ENCODE data around the gene WDR55. TPM values are rescaled to one million over a fixed set of nuclear protein-coding genes. Genes with fewer than 3 reads are reported as not detected.

WDR55 gene
- total RNA-seq, 3 donors from 2014 or later = 20.0 to 25.6 (median 25.3) TPM

DNA sequence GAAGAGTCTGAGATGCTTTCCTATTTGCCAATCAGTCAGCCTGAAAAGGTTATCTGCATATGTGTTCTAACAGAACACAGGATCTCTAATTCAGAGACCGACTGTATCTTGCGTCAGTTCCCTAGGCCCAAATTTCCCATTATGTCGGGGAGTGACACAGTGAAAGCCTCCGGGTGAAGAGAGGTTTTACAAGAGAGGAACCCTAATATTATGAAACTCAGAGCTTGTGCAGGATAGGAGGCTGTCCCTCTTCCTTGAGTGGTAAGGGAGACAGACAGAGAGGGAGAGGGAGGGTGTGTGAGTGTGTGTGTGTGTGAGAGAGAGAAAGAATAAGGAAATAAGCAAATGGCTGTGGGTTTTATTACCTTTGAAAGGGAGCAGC, 33.7 kb upstream of the WDR55 start:
- no peaks in the 10 kb centered on the region for H3K36me3 ChIP-seq
- H3K27ac ChIP-seq = peak overlapping the region in 1 of 2 donors; percentile 84
- H3K4me1 ChIP-seq = peaks cover 0 to 6% of the 10 kb centered on the region in 2 donors
- H3K4me3 ChIP-seq = peak overlapping the region; percentile 53 to 86 (median 62)
- intact Hi-C loops (cut with DNase I; ENCODE audit: low total_unique reads) = no loop called here
- TF ChIP-seq POLR2AphosphoS5 (IDR thresholded peaks at IDR 0.05) (no peak), POLR2A (IDR thresholded peaks at IDR 0.05) (no peak)
- TF ChIP-seq, protein P1, sequence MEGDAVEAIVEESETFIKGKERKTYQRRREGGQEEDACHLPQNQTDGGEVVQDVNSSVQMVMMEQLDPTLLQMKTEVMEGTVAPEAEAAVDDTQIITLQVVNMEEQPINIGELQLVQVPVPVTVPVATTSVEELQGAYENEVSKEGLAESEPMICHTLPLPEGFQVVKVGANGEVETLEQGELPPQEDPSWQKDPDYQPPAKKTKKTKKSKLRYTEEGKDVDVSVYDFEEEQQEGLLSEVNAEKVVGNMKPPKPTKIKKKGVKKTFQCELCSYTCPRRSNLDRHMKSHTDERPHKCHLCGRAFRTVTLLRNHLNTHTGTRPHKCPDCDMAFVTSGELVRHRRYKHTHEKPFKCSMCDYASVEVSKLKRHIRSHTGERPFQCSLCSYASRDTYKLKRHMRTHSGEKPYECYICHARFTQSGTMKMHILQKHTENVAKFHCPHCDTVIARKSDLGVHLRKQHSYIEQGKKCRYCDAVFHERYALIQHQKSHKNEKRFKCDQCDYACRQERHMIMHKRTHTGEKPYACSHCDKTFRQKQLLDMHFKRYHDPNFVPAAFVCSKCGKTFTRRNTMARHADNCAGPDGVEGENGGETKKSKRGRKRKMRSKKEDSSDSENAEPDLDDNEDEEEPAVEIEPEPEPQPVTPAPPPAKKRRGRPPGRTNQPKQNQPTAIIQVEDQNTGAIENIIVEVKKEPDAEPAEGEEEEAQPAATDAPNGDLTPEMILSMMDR (IDR thresholded peaks at IDR 0.05) = no peak
- no peaks in the 10 kb centered on the region for H3K27me3 ChIP-seq
- no peaks in the 10 kb centered on the region for H3K9me3 ChIP-seq
- DNase-seq (ENCODE audit: low spot score in 2 of 2) = no peak

DNA sequence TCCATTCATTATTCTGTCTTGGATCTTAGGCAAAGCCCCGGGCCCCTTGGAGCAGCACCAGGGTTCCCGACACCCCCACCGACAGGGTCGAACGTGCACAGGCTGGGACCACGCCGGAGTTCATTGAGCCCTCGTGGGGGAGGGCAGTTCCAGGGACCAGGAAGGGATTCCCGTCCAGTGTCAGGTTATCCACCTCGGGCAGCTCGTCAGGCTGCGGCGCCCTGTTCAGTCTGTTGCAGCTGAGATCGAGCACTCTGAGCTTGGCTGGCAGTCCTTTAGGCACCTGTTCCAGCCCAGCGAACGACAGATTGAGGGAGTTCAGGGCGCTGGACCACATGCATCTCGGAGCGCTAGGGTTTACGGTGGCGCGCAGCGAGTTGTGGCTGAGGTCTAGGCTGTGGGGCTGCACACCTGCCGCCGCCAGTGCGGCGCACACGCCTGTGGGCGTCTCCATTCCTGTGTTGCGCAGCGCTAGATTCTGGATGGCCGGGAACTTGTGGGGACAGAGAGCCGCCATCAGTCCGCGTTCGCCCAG, 32.8 kb upstream of the WDR55 start:
- Histone ChIP-seq H3K4me1 (peaks cover 0 to 6% of the 10 kb centered on the region in 2 donors), H3K4me3 (peak overlapping the region; percentile 53 to 86 (median 62)), H3K36me3 (no peaks in the 10 kb centered on the region), H3K27me3 (no peaks in the 10 kb centered on the region), H3K27ac (peak overlapping the region; percentile 84 to 91), H3K9me3 (no peaks in the 10 kb centered on the region)
- no peak for DNase-seq (ENCODE audit: low spot score in 2 of 2)
- intact Hi-C loops (cut with DNase I; ENCODE audit: low total_unique reads) = no loop called here
- TF ChIP-seq, protein P1 (IDR thresholded peaks at IDR 0.05) = no peak
- TF ChIP-seq POLR2A (IDR thresholded peaks at IDR 0.05) (no peak), POLR2AphosphoS5 (IDR thresholded peaks at IDR 0.05) (no peak)

DNA sequence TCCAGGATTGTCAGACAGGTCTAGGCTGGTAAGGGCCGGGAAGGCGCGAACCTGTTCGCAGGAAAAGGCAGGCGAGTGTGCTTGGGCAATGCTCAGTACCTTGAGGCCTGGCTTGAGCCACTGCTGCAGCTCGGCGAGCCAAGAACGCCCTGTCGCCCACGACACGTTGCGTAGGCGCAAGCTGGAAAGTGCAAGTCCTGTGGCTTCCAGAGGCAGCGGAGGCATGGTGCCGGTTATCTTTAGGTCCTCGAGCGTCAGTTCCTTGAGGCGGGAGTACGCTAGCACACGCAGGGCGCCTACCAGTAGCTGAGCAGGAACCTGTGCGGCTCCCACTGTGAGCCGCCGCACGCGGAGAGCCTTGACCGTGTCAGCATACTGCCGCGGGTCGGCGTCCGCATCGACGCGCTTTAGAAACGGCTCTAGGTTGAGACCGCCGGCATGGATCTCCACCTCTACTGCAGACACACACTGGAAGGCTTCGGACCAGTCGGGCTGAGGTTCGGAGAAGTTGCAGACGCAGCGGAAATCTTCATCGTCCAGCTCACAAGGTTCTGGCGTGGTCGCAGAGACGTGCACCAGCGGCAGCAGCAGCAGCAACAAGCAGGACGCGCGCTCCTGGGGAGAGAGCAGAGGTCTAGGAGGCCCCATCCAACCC, 32.2 kb upstream of the WDR55 start:
- peaks cover 0 to 6% of the 10 kb centered on the region in 2 donors for H3K4me1 ChIP-seq
- peak overlapping the region; percentile 84 to 91 for H3K27ac ChIP-seq
- H3K36me3 ChIP-seq = no peaks in the 10 kb centered on the region
- intact Hi-C loops (cut with DNase I; ENCODE audit: low total_unique reads) = no loop called here
- H3K27me3 ChIP-seq = no peaks in the 10 kb centered on the region
- peak in 1 of 2 donors; percentile 59 for DNase-seq (ENCODE audit: low spot score in 2 of 2)
- peak in 2 of 3 donors; percentile 29 to 34 for TF ChIP-seq POLR2AphosphoS5 (IDR thresholded peaks at IDR 0.05)
- TF ChIP-seq, protein P1 (IDR thresholded peaks at IDR 0.05) = no peak
- TF ChIP-seq POLR2A (IDR thresholded peaks at IDR 0.05) = no peak
- H3K4me3 ChIP-seq = peak overlapping the region; percentile 53 to 86 (median 62)
- no peaks in the 10 kb centered on the region for H3K9me3 ChIP-seq

DNA sequence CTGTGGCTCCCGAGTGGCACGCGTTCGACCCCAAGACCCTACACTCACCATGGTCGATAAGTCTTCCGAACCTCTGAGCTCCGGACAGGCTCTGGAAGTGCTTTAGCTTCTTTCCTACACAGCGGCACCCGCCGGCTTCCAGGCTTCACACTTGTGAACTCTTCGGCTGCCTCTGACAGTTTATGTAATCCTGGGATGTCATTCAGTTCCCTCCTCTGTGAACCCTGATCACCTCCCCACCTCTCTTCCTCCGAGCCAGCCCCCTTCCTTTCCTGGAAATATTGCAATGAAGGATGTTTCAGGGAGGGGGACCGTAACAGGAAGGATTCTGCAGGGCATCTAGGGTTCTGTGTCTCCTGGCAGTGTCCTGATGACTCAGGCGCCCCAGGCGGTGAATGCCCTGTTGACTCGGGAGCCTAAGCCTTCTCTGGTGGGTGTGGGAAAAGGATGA, 31.7 kb upstream of the WDR55 start, which contains the start of gene CD14:
Gene CD14 (minus strand): TSS at position 155 of the 451 bp plus-strand sequence. CDS start 104 bp downstream, at position 51.
- peak within 1 kb of the TSS; percentile 84 to 91 for H3K27ac ChIP-seq
- H3K36me3 ChIP-seq = no peaks in the 10 kb centered on the region
- DNase-seq (ENCODE audit: low spot score in 2 of 2) = peak; percentile 56 to 67
- TF ChIP-seq POLR2A (IDR thresholded peaks at IDR 0.05) (peak; percentile 21), POLR2AphosphoS5 (IDR thresholded peaks at IDR 0.05) (peak in 1 of 3 donors; percentile 25)
- TF ChIP-seq, protein P1 (IDR thresholded peaks at IDR 0.05) = no peak
- intact Hi-C loops (cut with DNase I; ENCODE audit: low total_unique reads) = no loop called here
- peak within 1 kb of the TSS; percentile 53 to 86 (median 62) for H3K4me3 ChIP-seq
- H3K27me3 ChIP-seq = no peaks in the 10 kb centered on the region
- peaks cover 0 to 6% of the 10 kb centered on the region in 2 donors for H3K4me1 ChIP-seq
- no peaks in the 10 kb centered on the region for H3K9me3 ChIP-seq

DNA sequence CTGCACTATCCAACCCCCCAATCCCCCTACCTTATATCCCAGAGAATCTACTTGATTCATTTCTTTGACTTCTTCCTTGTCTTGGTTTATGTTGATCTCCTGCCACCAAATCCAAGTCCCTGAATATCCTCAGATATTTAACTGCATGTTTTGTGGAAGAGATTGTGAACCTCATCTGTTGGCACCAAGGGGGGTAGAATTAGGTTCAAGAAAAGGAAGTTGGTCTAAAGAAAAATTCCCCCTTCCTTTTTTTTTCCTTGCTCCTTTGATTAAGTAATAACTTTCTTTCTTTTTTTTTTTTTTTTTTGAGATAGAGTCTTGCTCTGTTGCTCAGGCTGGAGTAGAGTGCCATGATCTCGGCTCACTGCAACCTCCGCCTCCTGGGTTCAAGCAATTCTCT, 31.2 kb upstream of the WDR55 start:
- H3K36me3 ChIP-seq = no peaks in the 10 kb centered on the region
- no peaks in the 10 kb centered on the region for H3K9me3 ChIP-seq
- no peaks in the 10 kb centered on the region for H3K27me3 ChIP-seq
- H3K27ac ChIP-seq = peak overlapping the region; percentile 84 to 91
- intact Hi-C loops (cut with DNase I; ENCODE audit: low total_unique reads) = no loop called here
- TF ChIP-seq POLR2AphosphoS5 (IDR thresholded peaks at IDR 0.05) (no peak), POLR2A (IDR thresholded peaks at IDR 0.05) (no peak)
- TF ChIP-seq, protein P1 (IDR thresholded peaks at IDR 0.05) = no peak
- no peak for DNase-seq (ENCODE audit: low spot score in 2 of 2)
- H3K4me1 ChIP-seq = peaks cover 0 to 6% of the 10 kb centered on the region in 2 donors
- peak overlapping the region; percentile 53 to 86 (median 62) for H3K4me3 ChIP-seq
